A172 (cell line): Measurements from ENCODE around the gene SKAP1. TPM values are rescaled to one million over a fixed set of nuclear protein-coding genes. Genes with fewer than 3 reads are reported as not detected.
"Not testable (repeated sequence)": the region's sequence is repeated elsewhere in the genome, so short reads cannot be mapped to it uniquely, and the experiment has no call there.

Experiments used
- DNase-seq: peaks from one replicate; pipeline ENCODE4 v3.0.0-alpha.2; 2015; ENCODE audit warnings: low spot score
- total RNA-seq: library from RNA; depleted of rRNA; stranded (reverse); fragments of >200 nt; shearing (Covaris generic); gene quantifications from 2 replicates; pipeline ENCODE4 v1.2.3, GENCODE V29; 2014

SKAP1 gene
- total RNA-seq, 1 experiment from 2014 or later: 2.6 TPM

GRCh38 chr17:48328457-48328856, 101.6 kb downstream of the SKAP1 start:
- peak; percentile 11 for DNase-seq

GRCh38 chr17:48326310-48326709, 103.7 kb downstream of the SKAP1 start:
- DNase-seq: no peak

GRCh38 chr17:48322060-48322459, 108.0 kb downstream of the SKAP1 start:
- DNase-seq: no peak

- no peak for DNase-seq
These were observed 112.3 kb downstream of the SKAP1 start for GRCh38 chr17:48317732-48318131.

GRCh38 chr17:48314716-48315115, 115.3 kb downstream of the SKAP1 start:
- DNase-seq: no peak

- no peak for DNase-seq
These were observed 116.8 kb downstream of the SKAP1 start for GRCh38 chr17:48313096-48313755.

GRCh38 chr17:48311324-48311723, 118.7 kb downstream of the SKAP1 start:
- no peak for DNase-seq

- no peak for DNase-seq
These were observed 119.2 kb downstream of the SKAP1 start for GRCh38 chr17:48310748-48311213.

GRCh38 chr17:48308581-48308980, 121.4 kb downstream of the SKAP1 start:
- DNase-seq: no peak

- DNase-seq: peak; percentile 64
These were observed 122.1 kb downstream of the SKAP1 start for GRCh38 chr17:48307814-48308411.

GRCh38 chr17:48307255-48307654, 122.8 kb downstream of the SKAP1 start:
- DNase-seq: no peak

GRCh38 chr17:48301002-48301401, 129.0 kb downstream of the SKAP1 start:
- DNase-seq: no peak

- DNase-seq: no peak
These were observed 130.3 kb downstream of the SKAP1 start for GRCh38 chr17:48299760-48300159.

- no peak for DNase-seq
These were observed 132.2 kb downstream of the SKAP1 start for GRCh38 chr17:48297825-48298224.

- DNase-seq: no peak
These were observed 133.6 kb downstream of the SKAP1 start for GRCh38 chr17:48296453-48296852.

- peak; percentile 43 for DNase-seq
These were observed 134.4 kb downstream of the SKAP1 start for GRCh38 chr17:48295362-48296288.

GRCh38 chr17:48294806-48295361, 135.1 kb downstream of the SKAP1 start:
- peak; percentile 19 for DNase-seq

- no peak for DNase-seq
These were observed 135.8 kb downstream of the SKAP1 start for GRCh38 chr17:48294020-48294805.

- no peak for DNase-seq
These were observed 136.5 kb downstream of the SKAP1 start for GRCh38 chr17:48293319-48294019.

- DNase-seq: no peak
These were observed 139.6 kb downstream of the SKAP1 start for GRCh38 chr17:48290378-48290777.

- DNase-seq: not testable (repeated sequence)
These were observed 143.1 kb downstream of the SKAP1 start for GRCh38 chr17:48286917-48287316.
